PFSK-1 (cell line): ENCODE measurements around the gene RAB6B.

Experiments used
- FOXP2 ChIP-seq: optimal IDR thresholded peaks from 2 replicates; pipeline ENCODE3; 2011; ENCODE audit warnings: borderline replicate concordance, control low read depth, inconsistent platforms; ENCODE audit not compliant: insufficient read depth; ENCODE audit errors: extremely low read length, extremely low read depth
- POLR2AphosphoS5 ChIP-seq: IDR thresholded peaks from 2 replicates; pipeline ENCODE4 v1.6.1; 2012; ENCODE audit warnings: low read depth, mild to moderate bottlenecking, control low read depth, low read length, moderate library complexity
- SIN3A ChIP-seq: IDR thresholded peaks from 2 replicates; pipeline ENCODE4 v1.6.1; 2012; ENCODE audit warnings: mild to moderate bottlenecking, low read length, moderate library complexity, borderline replicate concordance; ENCODE audit not compliant: insufficient read depth
- TAF1 ChIP-seq: IDR thresholded peaks from 2 replicates; pipeline ENCODE4 v1.6.1; 2012; ENCODE audit warnings: low read length, control low read depth, borderline replicate concordance; ENCODE audit not compliant: insufficient read depth
- TF ChIP-seq, protein P1 (sequence below), 2 experiments: IDR thresholded peaks; 2 replicates each; pipeline versions ENCODE4 v1.6.1 to v1.8.0; 2011 to 2012; ENCODE audit warnings: low read depth in 2 of 2, low read length in 2 of 2, control low read depth in 1 of 2, inconsistent platforms in 1 of 2, mild to moderate bottlenecking in 1 of 2, moderate library complexity in 1 of 2; ENCODE audit not compliant: insufficient read depth in 1 of 2

Gene RAB6B

DNA sequence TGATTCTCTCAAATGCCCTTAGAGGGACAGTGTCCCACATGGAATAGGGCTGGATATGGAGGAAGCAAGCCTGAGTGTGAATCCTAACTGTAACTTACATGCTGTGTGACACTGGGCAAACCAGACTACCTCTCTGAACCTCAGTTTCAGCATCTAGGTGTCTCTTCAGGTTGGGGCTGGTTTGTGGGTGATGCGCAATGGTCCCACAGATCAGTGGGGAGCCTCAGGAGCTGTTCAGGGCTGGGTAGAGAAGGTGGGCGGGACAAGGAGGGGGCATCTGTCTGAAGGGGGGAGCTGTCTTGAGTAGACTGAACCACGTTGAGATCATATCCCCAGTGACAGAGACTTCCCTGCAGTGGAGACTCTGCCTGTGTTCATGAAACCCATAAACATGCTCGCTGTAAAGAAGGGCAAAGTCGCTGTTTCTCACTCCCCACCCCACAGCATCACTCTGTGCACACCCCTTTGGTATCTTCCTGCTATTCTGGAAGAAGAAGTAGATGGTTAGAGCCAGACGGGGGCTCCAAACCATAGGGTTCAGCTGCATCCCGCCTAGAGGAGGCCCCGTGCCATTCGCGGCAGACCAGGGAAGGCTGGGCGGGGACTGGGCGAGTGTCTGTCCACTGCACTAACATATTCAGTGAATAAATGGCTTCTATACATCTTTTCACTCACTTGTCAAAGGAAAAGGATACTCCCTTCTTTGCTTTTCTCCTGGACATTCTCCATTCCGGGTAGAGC, 61.6 kb downstream of the RAB6B start:
- TF ChIP-seq POLR2AphosphoS5 (no peak), FOXP2 (no peak), SIN3A (no peak), TAF1 (no peak)
- TF ChIP-seq, protein P1, sequence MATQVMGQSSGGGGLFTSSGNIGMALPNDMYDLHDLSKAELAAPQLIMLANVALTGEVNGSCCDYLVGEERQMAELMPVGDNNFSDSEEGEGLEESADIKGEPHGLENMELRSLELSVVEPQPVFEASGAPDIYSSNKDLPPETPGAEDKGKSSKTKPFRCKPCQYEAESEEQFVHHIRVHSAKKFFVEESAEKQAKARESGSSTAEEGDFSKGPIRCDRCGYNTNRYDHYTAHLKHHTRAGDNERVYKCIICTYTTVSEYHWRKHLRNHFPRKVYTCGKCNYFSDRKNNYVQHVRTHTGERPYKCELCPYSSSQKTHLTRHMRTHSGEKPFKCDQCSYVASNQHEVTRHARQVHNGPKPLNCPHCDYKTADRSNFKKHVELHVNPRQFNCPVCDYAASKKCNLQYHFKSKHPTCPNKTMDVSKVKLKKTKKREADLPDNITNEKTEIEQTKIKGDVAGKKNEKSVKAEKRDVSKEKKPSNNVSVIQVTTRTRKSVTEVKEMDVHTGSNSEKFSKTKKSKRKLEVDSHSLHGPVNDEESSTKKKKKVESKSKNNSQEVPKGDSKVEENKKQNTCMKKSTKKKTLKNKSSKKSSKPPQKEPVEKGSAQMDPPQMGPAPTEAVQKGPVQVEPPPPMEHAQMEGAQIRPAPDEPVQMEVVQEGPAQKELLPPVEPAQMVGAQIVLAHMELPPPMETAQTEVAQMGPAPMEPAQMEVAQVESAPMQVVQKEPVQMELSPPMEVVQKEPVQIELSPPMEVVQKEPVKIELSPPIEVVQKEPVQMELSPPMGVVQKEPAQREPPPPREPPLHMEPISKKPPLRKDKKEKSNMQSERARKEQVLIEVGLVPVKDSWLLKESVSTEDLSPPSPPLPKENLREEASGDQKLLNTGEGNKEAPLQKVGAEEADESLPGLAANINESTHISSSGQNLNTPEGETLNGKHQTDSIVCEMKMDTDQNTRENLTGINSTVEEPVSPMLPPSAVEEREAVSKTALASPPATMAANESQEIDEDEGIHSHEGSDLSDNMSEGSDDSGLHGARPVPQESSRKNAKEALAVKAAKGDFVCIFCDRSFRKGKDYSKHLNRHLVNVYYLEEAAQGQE (IDR thresholded peaks at IDR 0.05; ENCODE audit: insufficient read depth in 1 of 2, low read depth in 2 of 2, low read length in 2 of 2) = no peak

DNA sequence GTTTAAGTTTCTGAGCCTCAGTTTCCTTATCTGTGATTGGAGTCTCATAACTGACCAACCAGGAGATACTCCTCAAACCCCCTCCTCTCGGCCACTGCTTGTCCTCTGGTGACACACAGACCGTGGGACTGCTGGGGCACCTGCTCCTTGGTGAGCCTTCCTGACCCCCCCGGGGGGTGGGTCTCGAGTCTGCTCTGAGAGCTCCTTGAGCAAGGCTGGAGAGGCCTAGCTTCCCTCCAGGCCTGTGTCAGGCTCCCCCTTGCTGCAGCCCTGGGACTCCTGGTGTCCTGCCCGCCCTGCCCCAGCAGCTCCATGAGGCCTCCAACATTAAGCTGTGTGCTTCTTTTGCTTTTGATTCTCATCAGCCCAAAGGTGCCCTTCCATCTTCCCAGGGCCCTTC, 62.4 kb downstream of the RAB6B start:
- TF ChIP-seq, protein P1 (IDR thresholded peaks at IDR 0.05; ENCODE audit: insufficient read depth in 1 of 2, low read depth in 2 of 2, low read length in 2 of 2) = no peak
- TF ChIP-seq POLR2AphosphoS5 (no peak), SIN3A (no peak), TAF1 (no peak), FOXP2 (no peak)

DNA sequence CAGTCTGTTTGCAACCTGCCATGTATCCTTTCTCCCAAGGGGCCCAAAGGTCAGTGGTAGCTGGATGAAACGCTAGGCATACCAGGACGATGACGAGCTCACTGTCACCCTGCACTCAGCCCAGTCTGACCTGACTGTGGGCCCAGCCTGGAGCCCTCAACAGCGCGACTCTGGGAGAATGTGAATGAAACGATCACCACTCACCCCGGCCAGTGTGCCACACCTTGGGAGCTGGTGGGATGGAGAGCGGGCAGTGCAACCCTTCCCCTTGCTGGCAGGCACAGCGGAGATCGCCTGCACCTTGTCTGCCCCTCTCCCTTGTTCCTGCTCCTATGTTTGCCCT, 62.9 kb downstream of the RAB6B start:
- TF ChIP-seq TAF1 (no peak), SIN3A (no peak), POLR2AphosphoS5 (no peak), FOXP2 (no peak)
- TF ChIP-seq, protein P1 (IDR thresholded peaks at IDR 0.05; ENCODE audit: insufficient read depth in 1 of 2, low read depth in 2 of 2, low read length in 2 of 2) = no peak

DNA sequence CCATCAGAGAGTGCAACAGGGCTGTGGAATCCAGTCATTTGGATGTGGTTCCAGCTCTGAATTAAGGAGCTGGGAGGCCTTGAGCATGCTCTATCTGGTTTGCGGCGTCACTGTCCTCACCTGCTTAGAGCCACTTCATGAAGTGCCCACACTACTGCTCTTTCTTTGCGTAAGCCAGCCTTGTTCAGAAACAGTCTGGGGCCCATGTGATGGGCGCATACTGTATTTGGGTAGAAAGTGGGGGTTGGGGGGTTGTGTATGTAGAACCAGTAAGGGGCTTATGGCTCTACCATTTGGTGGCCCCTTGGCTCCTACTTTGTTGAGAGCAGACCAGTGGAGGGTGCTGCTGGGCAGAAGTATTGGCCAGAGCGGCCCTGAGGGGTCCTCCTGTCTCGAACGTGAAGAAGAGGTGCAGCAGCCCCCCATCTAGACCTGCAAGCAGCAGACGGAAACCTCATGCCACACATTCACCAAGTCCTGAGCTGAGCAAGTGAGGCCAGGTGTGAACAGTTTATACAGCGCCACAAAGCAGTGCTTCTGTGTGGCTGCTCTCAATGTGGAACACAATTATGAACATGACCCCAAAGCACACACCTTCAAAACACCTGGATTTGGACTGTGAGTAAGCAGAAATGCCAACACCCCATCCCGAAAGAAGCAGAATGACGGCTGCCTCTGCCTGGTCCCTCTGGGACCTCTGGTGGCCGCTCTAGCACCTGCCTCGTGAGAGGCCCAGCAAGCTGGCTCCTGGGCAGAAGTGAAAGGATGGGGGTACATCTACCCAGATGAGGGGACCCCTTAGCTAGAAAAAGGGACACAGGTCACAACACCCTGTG, 63.5 kb downstream of the RAB6B start:
- no peak for TF ChIP-seq SIN3A
- TF ChIP-seq POLR2AphosphoS5 = no peak
- no peak for TF ChIP-seq TAF1
- TF ChIP-seq, protein P1 (IDR thresholded peaks at IDR 0.05; ENCODE audit: insufficient read depth in 1 of 2, low read depth in 2 of 2, low read length in 2 of 2) = no peak
- no peak for TF ChIP-seq FOXP2
